Measurements from ENCODE around the gene DISC1.

The DISC1 gene

DNA sequence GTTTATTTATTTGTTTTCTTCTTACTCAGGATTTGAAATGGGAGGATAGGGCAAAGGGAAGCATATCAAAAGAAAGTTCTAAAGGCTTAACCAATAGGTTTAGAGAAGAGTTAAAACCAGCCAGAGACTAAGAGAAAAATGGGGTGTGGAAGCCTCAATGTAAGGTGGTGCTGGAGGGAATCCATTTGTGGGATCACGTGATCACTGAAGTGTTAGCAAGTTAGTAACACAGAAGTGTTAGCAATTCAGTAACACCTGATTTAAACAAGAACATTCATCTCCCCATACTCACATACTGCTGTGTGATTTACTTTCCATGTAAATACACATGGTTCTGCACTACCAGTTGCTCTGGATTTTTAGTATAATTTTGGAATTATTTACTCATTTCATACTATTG lies 451.2 kb downstream of the DISC1 start:
- DNase-seq = no peak

DNA sequence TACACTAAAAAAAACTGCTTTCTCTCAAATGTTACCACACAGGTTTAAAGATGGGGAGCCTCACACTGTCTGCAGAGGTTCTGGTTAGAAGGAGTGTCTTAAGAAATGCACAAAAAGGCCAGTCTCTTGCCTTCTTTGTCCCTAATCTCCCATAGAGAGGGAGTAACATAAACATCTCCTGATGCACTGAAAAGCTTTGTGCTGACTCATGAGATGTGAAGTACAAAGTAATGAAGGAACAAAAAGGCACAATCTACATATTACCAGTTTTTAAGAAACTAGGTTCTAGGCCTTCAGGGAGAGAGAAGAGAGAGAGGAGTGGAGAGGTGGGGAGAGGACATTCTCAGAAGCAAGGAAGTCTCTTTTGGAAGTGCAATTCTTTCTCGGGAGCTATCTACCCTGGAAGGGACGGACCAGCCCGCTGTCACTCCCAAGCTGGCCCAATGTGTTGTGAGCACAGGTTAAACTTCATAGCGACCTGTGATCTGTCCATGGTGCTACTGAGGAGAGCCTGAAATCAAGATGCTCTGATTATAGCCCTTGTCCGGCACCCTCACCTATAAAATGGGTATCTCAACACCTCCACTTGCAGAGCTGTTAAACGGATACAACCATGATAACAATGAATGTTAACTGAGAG lies 458.1 kb downstream of the DISC1 start:
- DNase-seq = no peak

DNA sequence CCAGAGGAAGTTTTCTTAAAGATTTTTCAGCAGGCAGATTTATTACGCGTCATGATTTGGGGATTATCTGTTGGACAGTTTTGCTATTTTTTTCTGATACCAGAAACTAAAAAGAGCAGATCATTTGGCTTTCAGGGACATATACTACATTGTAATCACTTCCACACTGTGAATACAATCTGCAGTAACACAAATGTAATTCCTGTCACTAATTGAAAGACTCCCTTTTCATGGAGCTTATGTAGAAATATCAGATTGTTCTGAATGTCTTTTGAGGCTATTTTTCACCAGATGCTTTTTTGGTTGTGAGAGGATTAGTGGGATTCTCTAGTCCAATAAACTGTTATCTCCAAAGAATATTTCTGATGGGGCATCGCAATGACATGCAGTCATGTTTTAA lies 464.2 kb downstream of the DISC1 start:
- no peak for DNase-seq

Data from NCI-H2081 treated with DMSO at 0.1 percent for 48 hours (cell line).